Panc1 (cell line): ENCODE results near the gene TOM1. TPM values are rescaled to one million over a fixed set of nuclear protein-coding genes. Genes with fewer than 3 reads are reported as not detected.
A peak's percentile ranks its signal among the peaks of the same experiment; 100 is the strongest.

ENCODE experiments used
- ATAC-seq: fragments of 200-7000 bp; cut with Tn5 transposase; 2 replicates; pipeline ENCODE4 v1.9.1; 2020; ENCODE audit warnings: mild to moderate bottlenecking, moderate library complexity
- BruUV-seq: library from RNA; stranded (reverse); fragments of 400-500 nt; replicated peaks from 2 replicates; lab custom pipeline; 2021; lab: Mats Ljungman, UMichigan
- CTCF ChIA-PET: fragments of 300-600 bp; sonication (Branson Sonifier 250); formaldehyde crosslinking; loops from one replicate; lab custom pipeline; 2022; ENCODE audit warnings: antibody characterized with exemption; lab: Charles Lee
- POLR2A ChIA-PET: fragments of 300-600 bp; sonication (Branson Sonifier 250); formaldehyde crosslinking; loops from one replicate; lab custom pipeline; 2022; ENCODE audit warnings: antibody characterized with exemption; lab: Charles Lee
- DNase-seq: peaks from one replicate; pipeline ENCODE4 v3.0.0-alpha.2; 2010; ENCODE audit warnings: low read depth, low spot score
- H3K27ac ChIP-seq: 2 replicates; pipeline ENCODE4 v1.5.1; 2011; ENCODE audit warnings: mild to moderate bottlenecking, low read length, inconsistent platforms
- H3K27me3 ChIP-seq: fragments of 200-500 bp; sonication (Bioruptor generic); 2 replicates; pipeline ENCODE4 v1.6.0; 2014; ENCODE audit warnings: low read length, inconsistent platforms; ENCODE audit not compliant: control insufficient read depth, insufficient read depth
- H3K36me3 ChIP-seq: fragments of 200-500 bp; sonication (Bioruptor generic); 2 replicates; pipeline ENCODE4 v1.5.1; 2014; ENCODE audit warnings: inconsistent platforms, mild to moderate bottlenecking, low read length, moderate library complexity; ENCODE audit not compliant: control insufficient read depth, insufficient read depth
- H3K4me1 ChIP-seq: 2 replicates; pipeline ENCODE4 v1.5.1; 2011; ENCODE audit warnings: inconsistent platforms, mild to moderate bottlenecking, low read length, moderate library complexity; ENCODE audit not compliant: control insufficient read depth, insufficient read depth
- H3K4me3 ChIP-seq, 2 experiments: 2 replicates each; pipeline ENCODE4 v1.5.1; 2011 to 2012; ENCODE audit warnings: low read depth in 2 of 2, low read length in 2 of 2, mild to moderate bottlenecking in 2 of 2, inconsistent platforms in 1 of 2, moderate library complexity in 1 of 2
- H3K9me3 ChIP-seq: fragments of 200-500 bp; sonication (Bioruptor generic); 2 replicates; pipeline ENCODE4 v1.5.1; 2014; ENCODE audit warnings: low read depth, mild to moderate bottlenecking, inconsistent platforms, low read length, moderate library complexity; ENCODE audit not compliant: control insufficient read depth, insufficient read depth
- CTCF ChIP-seq: fragments of 450-650 bp; IDR thresholded peaks from 2 replicates; pipeline ENCODE4 v1.5.1; 2017; ENCODE audit warnings: mild to moderate bottlenecking
- POLR2AphosphoS5 ChIP-seq: IDR thresholded peaks from 2 replicates; pipeline ENCODE4 v1.6.1; 2012; ENCODE audit warnings: mild to moderate bottlenecking, low read depth, low read length, moderate library complexity
- REST ChIP-seq, 2 experiments: IDR thresholded peaks; 2 replicates each; pipeline ENCODE4 v1.6.1; 2011 to 2012; ENCODE audit warnings: low read depth in 2 of 2, control low read depth in 1 of 2, low read length in 1 of 2, mild to moderate bottlenecking in 1 of 2, moderate library complexity in 1 of 2; ENCODE audit not compliant: insufficient read depth in 1 of 2
- SIN3A ChIP-seq: IDR thresholded peaks from 2 replicates; pipeline ENCODE4 v1.6.1; 2012; ENCODE audit warnings: low read depth, mild to moderate bottlenecking, low read length, moderate library complexity, borderline replicate concordance; ENCODE audit not compliant: insufficient read depth
- TCF7L2 ChIP-seq: IDR thresholded peaks from 2 replicates; pipeline ENCODE4 v1.6.1; 2011; ENCODE audit warnings: mild to moderate bottlenecking, low read depth, low read length, inconsistent platforms
- in situ Hi-C: cut with HindIII; loops from 2 replicates; pipeline ENCODE4 v1.10.0; 2016; ENCODE audit warnings: low sequenced_read_pairs, low pct_unique_long_range_greater_than_20kb
- intact Hi-C: fragments of 100-400 bp; cut with micrococcal nuclease; formaldehyde crosslinking; loops from one replicate; pipeline ENCODE4 v1.10.0; 2022; ENCODE audit not compliant: unreplicated experiment
- total RNA-seq: library from RNA; stranded (reverse); gene quantifications from one replicate; pipeline ENCODE4 v1.2.1, GENCODE V29; 2021; ENCODE audit not compliant: unreplicated experiment

The TOM1 gene
- total RNA-seq, 1 experiment from 2014 or later: 32.7 TPM

- H3K27ac ChIP-seq: peak overlapping the region; percentile 94
- intact Hi-C loops: loop anchor here (5.0 to 10.0 kb wide), 2 partner anchors 46 to 234 kb away; no protein-coding TSS in a partner anchor
- peak overlapping the region; percentile 48 to 77 for H3K4me3 ChIP-seq
- no TSS peak for BruUV-seq
- peak; percentile 93 for ATAC-seq
- DNase-seq: peak; percentile 76
- POLR2A ChIA-PET: interaction anchor here (0.6 kb wide), 1 partner anchor 78 kb away, joined by 3 read pairs; no protein-coding TSS in a partner anchor
- CTCF ChIA-PET: interaction anchor here (0.6 to 1.2 kb wide), 7 partner anchors 35 to 731 kb away, joined by 3 to 5 read pairs (median 3); partner anchors contain the start of gene MCM5
- no peaks in the 10 kb centered on the region for H3K27me3 ChIP-seq
- in situ Hi-C loops: no loop called here
- TF ChIP-seq SIN3A (peak; percentile 40; the same call in 1 of the 2 replicates), POLR2AphosphoS5 (peak; percentile 72), TCF7L2 (no peak), CTCF (peak; percentile 85)
- peaks cover 24% of the 10 kb centered on the region for H3K4me1 ChIP-seq
- no peaks in the 10 kb centered on the region for H3K36me3 ChIP-seq
- no peaks in the 10 kb centered on the region for H3K9me3 ChIP-seq
These were observed 51.1 kb downstream of the TOM1 start for GRCh38 chr22:35350539-35351503.

- H3K4me3 ChIP-seq: no peak overlapping the region
- CTCF ChIA-PET: interaction anchor here (0.6 kb wide), 1 partner anchor 68 kb away, joined by 3 read pairs; no protein-coding TSS in a partner anchor
- TF ChIP-seq POLR2AphosphoS5 (no peak), CTCF (peak; percentile 83), REST (IDR thresholded peaks at IDR 0.05; ENCODE audit: insufficient read depth in 1 of 2, low read depth in 2 of 2, low read length in 1 of 2) (no peak), TCF7L2 (no peak), SIN3A (no peak)
- BruUV-seq: no TSS peak
- in situ Hi-C loops: no loop called here
- DNase-seq (peak; percentile 12), ATAC-seq (peak; percentile 60)
- peaks cover 24% of the 10 kb centered on the region for H3K4me1 ChIP-seq
- POLR2A ChIA-PET: no interaction called here
- no peaks in the 10 kb centered on the region for H3K27me3 ChIP-seq
- H3K27ac ChIP-seq: peak overlapping the region; percentile 94
- H3K36me3 ChIP-seq: no peaks in the 10 kb centered on the region
- intact Hi-C loops: loop anchor here (5.0 to 10.0 kb wide), 2 partner anchors 45 to 232 kb away; no protein-coding TSS in a partner anchor
- H3K9me3 ChIP-seq: no peaks in the 10 kb centered on the region
These were observed 52.8 kb downstream of the TOM1 start for GRCh38 chr22:35352214-35353111.
